Keratinocyte (primary cell): ENCODE measurements around the gene MCUR1. TPM values are rescaled to one million over a fixed set of nuclear protein-coding genes. Genes with fewer than 3 reads are reported as not detected.

Experiments used
- DNase-seq: peaks from one replicate; pipeline ENCODE4 v3.0.0-alpha.2; 2011; ENCODE audit warnings: low read depth, missing footprints, low spot score
- FAIRE-seq: peaks from 2 replicates; lab custom pipeline; 2011; peaks lifted over from hg19 to GRCh38; lab: Jason Lieb, UNC
- H2AFZ ChIP-seq: 2 replicates; pipeline ENCODE4 v1.6.0; 2012; ENCODE audit warnings: low read length, control low read depth, inconsistent platforms; ENCODE audit not compliant: control insufficient read depth
- H3K27ac ChIP-seq: 2 replicates; pipeline ENCODE4 v1.5.1; 2011; ENCODE audit warnings: low read length; ENCODE audit not compliant: control insufficient read depth, insufficient read depth
- H3K27me3 ChIP-seq: 3 replicates; pipeline ENCODE4 v1.6.0; 2011; ENCODE audit warnings: low read length; ENCODE audit not compliant: control insufficient read depth, insufficient read depth; ENCODE audit errors: extremely low read depth
- H3K36me3 ChIP-seq, 2 experiments: 2 replicates in 1 of 2; 3 replicates in 1 of 2; pipeline ENCODE4 v1.5.1; 2011; ENCODE audit warnings: low read length in 2 of 2, mild to moderate bottlenecking in 1 of 2; ENCODE audit not compliant: control insufficient read depth in 2 of 2, insufficient read depth in 2 of 2; ENCODE audit errors: extremely low read depth in 1 of 2
- H3K4me1 ChIP-seq: 3 replicates; pipeline ENCODE4 v1.5.1; 2011; ENCODE audit warnings: low read length; ENCODE audit not compliant: control insufficient read depth, insufficient read depth; ENCODE audit errors: extremely low read depth
- H3K4me2 ChIP-seq: 3 replicates; pipeline ENCODE4 v1.6.0; 2011; ENCODE audit warnings: low read depth, low read length; ENCODE audit not compliant: control insufficient read depth, insufficient read depth; ENCODE audit errors: extremely low read depth
- H3K4me3 ChIP-seq, 3 experiments: fragments of 200-600 bp in 1 of 3; sonication (generic) in 1 of 3; 2 replicates in 2 of 3; 3 replicates in 1 of 3; pipeline ENCODE4 v1.5.1; 2011 to 2016; ENCODE audit warnings: low read length in 3 of 3, mild to moderate bottlenecking in 3 of 3, control low read depth in 2 of 3, inconsistent platforms in 1 of 3, low read depth in 1 of 3, mixed read lengths in 1 of 3, mixed run types in 1 of 3, moderate library complexity in 1 of 3; ENCODE audit not compliant: control insufficient read depth in 2 of 3, insufficient read depth in 2 of 3; ENCODE audit errors: extremely low read depth in 1 of 3
- H3K79me2 ChIP-seq: 2 replicates; pipeline ENCODE4 v1.6.0; 2012; ENCODE audit warnings: low read length; ENCODE audit not compliant: control insufficient read depth, insufficient read depth
- H3K9ac ChIP-seq: 3 replicates; pipeline ENCODE4 v1.6.0; 2011; ENCODE audit warnings: low read length; ENCODE audit not compliant: control insufficient read depth, insufficient read depth; ENCODE audit errors: extremely low read depth
- H3K9me1 ChIP-seq: 3 replicates; pipeline ENCODE4 v1.6.0; 2011; ENCODE audit warnings: low read length; ENCODE audit not compliant: control insufficient read depth, insufficient read depth; ENCODE audit errors: extremely low read depth
- H3K9me3 ChIP-seq: 2 replicates; pipeline ENCODE4 v1.5.1; 2012; ENCODE audit warnings: low read depth, low read length; ENCODE audit not compliant: control insufficient read depth
- H4K20me1 ChIP-seq: 3 replicates; pipeline ENCODE4 v1.6.0; 2011; ENCODE audit warnings: low read length; ENCODE audit not compliant: control insufficient read depth, insufficient read depth; ENCODE audit errors: extremely low read depth
- EZH2 ChIP-seq: IDR thresholded peaks from one replicate; pipeline ENCODE4 v1.6.1; 2012; ENCODE audit warnings: inconsistent platforms, mild to moderate bottlenecking, low read length, moderate library complexity
- dilution Hi-C: fragments of 300-500 bp; cut with MboI; formaldehyde crosslinking; loops from one replicate; pipeline ENCODE4 v1.7.0; 2020; ENCODE audit warnings: low sequenced_read_pairs; ENCODE audit not compliant: extremely low pct_ligation_motif_present
- polyA plus RNA-seq, 5 experiments: library from polyadenylated mRNA; depleted of rRNA in 3 of 5; stranded (reverse) in 3 of 5; stranded (forward) in 1 of 5; unstranded in 1 of 5; fragments of >200 nt; gene quantifications; 1 replicate in 1 of 5; 2 replicates in 3 of 5; 3 replicates in 1 of 5; pipeline versions ENCODE4 v1.2.1 to v1.2.3, GENCODE V29; 2011 to 2012; ENCODE audit warnings: missing spikeins in 2 of 5, low read depth in 1 of 5, low replicate concordance in 1 of 5
- TF ChIP-seq, protein P1 (sequence below), 3 experiments: IDR thresholded peaks in 1 of 3; conservative IDR thresholded peaks in 1 of 3; optimal IDR thresholded peaks in 1 of 3; 2 replicates in 2 of 3; 3 replicates in 1 of 3; pipeline versions ENCODE3 to v1.5.1; 2011; ENCODE audit warnings: low read length in 3 of 3, mild to moderate bottlenecking in 3 of 3, moderate library complexity in 2 of 3, control low read depth in 1 of 3, inconsistent platforms in 1 of 3; ENCODE audit not compliant: insufficient read depth in 2 of 3; ENCODE audit errors: extremely low read depth in 1 of 3

Gene MCUR1
- polyA plus RNA-seq, 1 donor (not counting 4 experiments of a cell fraction or from before 2014, with no cell fraction given), result 15.3 TPM

GRCh38 chr6:13807696-13808095 is 6.7 kb downstream of the MCUR1 start:
- DNase-seq, result no peak
- H3K27me3 ChIP-seq, result no peaks in the 10 kb centered on the region
- peaks cover 8% of the 10 kb centered on the region for H3K4me1 ChIP-seq

GRCh38 chr6:13803581-13803980 is 10.8 kb downstream of the MCUR1 start:
- no peak overlapping the region for H3K4me2 ChIP-seq
- no peak overlapping the region for H3K9ac ChIP-seq
- no peaks in the 10 kb centered on the region for H3K9me3 ChIP-seq
- no peak overlapping the region for H3K4me3 ChIP-seq
- H4K20me1 ChIP-seq, result no peaks in the 10 kb centered on the region
- H3K4me1 ChIP-seq, result no peaks in the 10 kb centered on the region
- H3K27me3 ChIP-seq, result no peaks in the 10 kb centered on the region
- no peaks in the 10 kb centered on the region for H3K9me1 ChIP-seq
- TF ChIP-seq, protein P1, sequence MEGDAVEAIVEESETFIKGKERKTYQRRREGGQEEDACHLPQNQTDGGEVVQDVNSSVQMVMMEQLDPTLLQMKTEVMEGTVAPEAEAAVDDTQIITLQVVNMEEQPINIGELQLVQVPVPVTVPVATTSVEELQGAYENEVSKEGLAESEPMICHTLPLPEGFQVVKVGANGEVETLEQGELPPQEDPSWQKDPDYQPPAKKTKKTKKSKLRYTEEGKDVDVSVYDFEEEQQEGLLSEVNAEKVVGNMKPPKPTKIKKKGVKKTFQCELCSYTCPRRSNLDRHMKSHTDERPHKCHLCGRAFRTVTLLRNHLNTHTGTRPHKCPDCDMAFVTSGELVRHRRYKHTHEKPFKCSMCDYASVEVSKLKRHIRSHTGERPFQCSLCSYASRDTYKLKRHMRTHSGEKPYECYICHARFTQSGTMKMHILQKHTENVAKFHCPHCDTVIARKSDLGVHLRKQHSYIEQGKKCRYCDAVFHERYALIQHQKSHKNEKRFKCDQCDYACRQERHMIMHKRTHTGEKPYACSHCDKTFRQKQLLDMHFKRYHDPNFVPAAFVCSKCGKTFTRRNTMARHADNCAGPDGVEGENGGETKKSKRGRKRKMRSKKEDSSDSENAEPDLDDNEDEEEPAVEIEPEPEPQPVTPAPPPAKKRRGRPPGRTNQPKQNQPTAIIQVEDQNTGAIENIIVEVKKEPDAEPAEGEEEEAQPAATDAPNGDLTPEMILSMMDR (optimal IDR thresholded peaks at IDR 0.05 in 1 of 3, IDR thresholded peaks at IDR 0.05 in 1 of 3, conservative IDR thresholded peaks at IDR 0.05 in 1 of 3; ENCODE audit: extremely low read depth in 1 of 3, insufficient read depth in 2 of 3, low read length in 3 of 3), result no peak
- TF ChIP-seq EZH2, result no peak
- H3K36me3 ChIP-seq, result peaks cover 15 to 21% of the 10 kb centered on the region in 2 experiments
- H3K79me2 ChIP-seq, result peaks cover 2% of the 10 kb centered on the region
- dilution Hi-C loops, result no loop called here
- H2AFZ ChIP-seq, result no peak overlapping the region
- DNase-seq (no peak), FAIRE-seq (no peak)
- H3K27ac ChIP-seq, result no peak overlapping the region

More at GRCh38 chr6:13807696-13808095, 6.7 kb downstream of the MCUR1 start:
- H3K9me3 ChIP-seq, result no peaks in the 10 kb centered on the region
- peaks cover 4 to 9% of the 10 kb centered on the region in 2 experiments for H3K36me3 ChIP-seq
- no peak overlapping the region for H3K27ac ChIP-seq
- FAIRE-seq, result no peak
- dilution Hi-C loops, result no loop called here
- no peak overlapping the region for H3K4me3 ChIP-seq
- no peak overlapping the region for H3K4me2 ChIP-seq
- no peak for TF ChIP-seq EZH2
- TF ChIP-seq, protein P1 (optimal IDR thresholded peaks at IDR 0.05 in 1 of 3, IDR thresholded peaks at IDR 0.05 in 1 of 3, conservative IDR thresholded peaks at IDR 0.05 in 1 of 3; ENCODE audit: extremely low read depth in 1 of 3, insufficient read depth in 2 of 3, low read length in 3 of 3), result no peak
- no peaks in the 10 kb centered on the region for H3K9me1 ChIP-seq
- no peak overlapping the region for H3K9ac ChIP-seq
- no peak overlapping the region for H2AFZ ChIP-seq
- no peaks in the 10 kb centered on the region for H4K20me1 ChIP-seq
- H3K79me2 ChIP-seq, result peaks cover 26% of the 10 kb centered on the region
